Embryonic facial prominence (tissue), 1 donor: ENCODE results near the gene RBM14.
A peak's percentile ranks its signal among the peaks of the same experiment; 100 is the strongest.
"Not testable (repeated sequence)": the region's sequence is repeated elsewhere in the genome, so short reads cannot be mapped to it uniquely, and the experiment has no call there.

Source experiments
- DNase-seq: peaks from one replicate; pipeline ENCODE4 v3.0.0-alpha.2; 2016; ENCODE audit errors: extremely low spot score

RBM14 gene

GRCh38 chr11:66637557-66638176, 21.2 kb downstream of the RBM14 start:
- DNase-seq: no peak

GRCh38 chr11:66638177-66639065, 22.0 kb downstream of the RBM14 start, which contains the start of gene RBM4:
RBM4 (plus strand) TSS chr11:66638703; CDS start chr11:66639712, 1,009 bp downstream.
- peak; percentile 100 for DNase-seq

DNA sequence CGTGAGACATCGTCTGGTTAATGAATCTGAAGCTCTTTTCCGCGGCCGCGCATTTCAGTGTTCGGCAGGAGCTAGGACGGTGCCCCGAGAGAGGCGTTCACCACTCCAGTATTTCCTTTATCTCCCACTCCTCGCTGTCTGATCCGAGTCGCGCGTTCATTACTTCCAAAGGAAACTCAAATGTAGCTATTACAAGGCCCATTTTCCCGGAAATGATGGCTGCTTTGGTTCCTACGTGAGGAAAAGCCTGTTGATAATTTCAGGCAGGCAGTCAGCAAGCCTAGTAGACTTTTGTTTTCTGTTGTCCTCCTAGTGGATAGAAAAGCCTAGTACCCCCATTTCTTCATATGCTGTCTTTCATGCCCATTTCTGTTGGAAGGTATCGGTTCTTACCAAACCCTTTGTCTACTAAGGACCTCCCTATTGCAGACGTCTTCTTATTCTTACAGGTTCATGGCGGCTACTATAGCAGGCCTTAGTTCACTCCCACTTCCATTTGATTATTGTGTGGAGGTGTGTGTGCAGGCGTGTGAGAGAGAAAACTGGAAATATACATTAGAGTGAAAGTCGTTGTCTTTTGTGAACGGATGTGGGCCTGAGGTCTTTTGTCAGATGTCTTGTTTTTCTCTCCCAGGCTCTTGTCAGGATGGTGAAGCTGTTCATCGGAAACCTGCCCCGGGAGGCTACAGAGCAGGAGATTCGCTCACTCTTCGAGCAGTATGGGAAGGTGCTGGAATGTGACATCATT, 22.8 kb downstream of the RBM14 start:
- peak; percentile 7 for DNase-seq

DNA sequence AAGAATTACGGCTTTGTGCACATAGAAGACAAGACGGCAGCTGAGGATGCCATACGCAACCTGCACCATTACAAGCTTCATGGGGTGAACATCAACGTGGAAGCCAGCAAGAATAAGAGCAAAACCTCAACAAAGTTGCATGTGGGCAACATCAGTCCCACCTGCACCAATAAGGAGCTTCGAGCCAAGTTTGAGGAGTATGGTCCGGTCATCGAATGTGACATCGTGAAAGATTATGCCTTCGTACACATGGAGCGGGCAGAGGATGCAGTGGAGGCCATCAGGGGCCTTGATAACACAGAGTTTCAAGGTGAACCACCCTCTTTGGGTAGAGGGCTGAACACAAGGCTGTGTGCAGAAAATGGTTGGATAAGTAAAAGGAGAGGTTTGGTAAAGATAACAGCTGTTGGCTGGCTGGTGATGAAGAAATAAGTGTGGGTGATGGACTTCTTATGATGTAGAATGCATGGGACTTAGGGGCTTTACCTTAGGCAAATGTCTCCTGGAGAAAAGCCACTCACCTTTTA, 23.4 kb downstream of the RBM14 start:
- DNase-seq: not testable (repeated sequence)

GRCh38 chr11:66641834-66642233, 25.4 kb downstream of the RBM14 start:
- no peak for DNase-seq

GRCh38 chr11:66643745-66644437, 27.5 kb downstream of the RBM14 start:
- no peak for DNase-seq

DNA sequence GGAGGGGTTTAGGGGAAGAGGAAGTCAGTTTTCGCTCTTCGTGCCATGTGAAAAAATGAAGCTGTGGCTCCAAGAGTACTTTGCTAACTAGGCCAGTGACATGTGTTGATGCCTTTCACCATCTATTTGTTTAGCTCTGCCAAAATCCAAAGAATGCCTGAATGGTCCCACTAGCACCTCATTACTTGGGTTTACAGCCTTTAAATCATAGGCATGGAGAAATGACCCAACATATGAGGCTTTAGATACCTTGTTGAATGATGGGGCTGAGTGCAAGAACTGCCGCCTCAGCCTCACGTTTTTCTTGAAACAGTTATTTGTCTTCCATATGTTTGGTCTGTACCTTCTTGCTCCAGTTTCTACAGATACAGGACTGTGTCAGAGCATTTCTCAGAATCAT, 30.4 kb downstream of the RBM14 start:
- no peak for DNase-seq

GRCh38 chr11:66649903-66650302, 33.5 kb downstream of the RBM14 start:
- DNase-seq: no peak

DNA sequence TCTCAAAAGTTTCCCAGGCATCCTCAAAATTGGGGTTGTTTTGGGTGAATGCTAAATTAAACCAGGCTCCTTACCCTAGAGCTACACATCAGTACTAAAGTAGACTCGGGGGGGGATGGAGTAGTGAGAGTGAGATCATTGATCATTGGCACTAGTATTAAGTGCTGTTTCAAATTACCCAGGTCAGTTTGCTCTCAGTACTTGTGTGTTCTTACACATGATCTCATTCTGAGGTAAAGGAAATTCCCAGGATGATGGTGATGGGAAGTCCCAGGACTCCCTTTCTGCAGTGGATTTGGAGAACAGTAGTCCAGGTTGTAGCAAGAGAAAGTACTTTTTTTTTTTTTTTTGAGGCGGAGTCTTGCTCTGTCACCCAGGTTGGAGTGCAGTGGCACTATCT, 34.6 kb downstream of the RBM14 start:
- no peak for DNase-seq

DNA sequence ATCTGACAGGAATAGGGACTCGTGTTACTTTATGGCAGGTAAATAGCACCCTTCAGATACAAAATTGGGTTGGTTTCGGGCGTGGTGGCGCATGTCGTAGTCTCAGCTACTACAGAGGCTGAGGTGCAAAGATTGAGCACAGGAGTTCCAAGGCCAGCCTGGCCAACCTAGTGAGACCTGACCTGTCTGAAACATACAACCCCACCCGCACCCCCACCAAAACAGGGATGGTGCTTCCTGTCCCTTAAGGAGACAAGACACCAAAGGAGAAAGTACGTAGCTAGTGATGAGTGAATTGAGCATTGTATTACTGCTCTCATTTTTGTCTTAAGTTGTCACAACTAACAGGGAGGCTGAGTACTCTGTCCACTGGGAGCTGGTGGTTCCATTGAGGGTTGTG, 36.2 kb downstream of the RBM14 start:
- DNase-seq: no peak

DNA sequence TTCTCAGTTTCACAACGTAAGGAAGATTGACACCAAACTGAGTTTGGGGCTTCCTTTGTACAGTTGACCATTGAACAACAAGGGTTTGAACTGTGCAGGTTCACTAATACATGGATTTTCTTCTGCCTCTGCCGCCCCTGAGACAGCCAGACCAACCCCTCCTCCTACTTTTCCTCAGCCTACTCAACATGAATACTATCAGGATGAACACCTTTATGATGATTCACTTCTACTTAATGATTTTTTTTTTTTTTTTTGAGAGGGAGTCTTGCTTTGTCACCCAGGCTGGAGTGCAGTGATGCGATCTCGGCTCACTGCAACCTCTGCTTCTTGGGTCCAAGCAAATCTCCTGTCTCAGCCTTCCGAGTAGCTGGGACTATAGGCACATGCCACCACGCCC, 36.7 kb downstream of the RBM14 start:
- no peak for DNase-seq

DNA sequence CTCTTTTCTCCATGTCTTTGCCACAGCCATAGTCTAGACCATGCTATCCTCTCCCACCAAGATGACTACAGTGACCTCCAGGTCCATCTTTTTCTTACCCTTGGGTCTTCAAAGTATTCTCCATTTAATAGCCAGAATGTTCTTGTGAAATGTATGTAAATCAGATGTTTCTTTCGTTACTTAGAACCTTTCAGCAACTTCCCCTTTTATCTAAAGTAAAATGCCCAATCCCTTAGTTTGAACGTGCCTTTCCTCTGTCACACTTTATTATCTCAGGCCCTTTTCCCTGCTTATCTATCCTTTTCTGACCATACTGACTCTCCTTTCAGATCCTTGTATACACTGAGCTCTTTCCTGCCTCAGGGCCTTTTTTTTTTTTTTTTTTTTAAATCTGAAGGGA, 43.3 kb downstream of the RBM14 start:
- no peak for DNase-seq

DNA sequence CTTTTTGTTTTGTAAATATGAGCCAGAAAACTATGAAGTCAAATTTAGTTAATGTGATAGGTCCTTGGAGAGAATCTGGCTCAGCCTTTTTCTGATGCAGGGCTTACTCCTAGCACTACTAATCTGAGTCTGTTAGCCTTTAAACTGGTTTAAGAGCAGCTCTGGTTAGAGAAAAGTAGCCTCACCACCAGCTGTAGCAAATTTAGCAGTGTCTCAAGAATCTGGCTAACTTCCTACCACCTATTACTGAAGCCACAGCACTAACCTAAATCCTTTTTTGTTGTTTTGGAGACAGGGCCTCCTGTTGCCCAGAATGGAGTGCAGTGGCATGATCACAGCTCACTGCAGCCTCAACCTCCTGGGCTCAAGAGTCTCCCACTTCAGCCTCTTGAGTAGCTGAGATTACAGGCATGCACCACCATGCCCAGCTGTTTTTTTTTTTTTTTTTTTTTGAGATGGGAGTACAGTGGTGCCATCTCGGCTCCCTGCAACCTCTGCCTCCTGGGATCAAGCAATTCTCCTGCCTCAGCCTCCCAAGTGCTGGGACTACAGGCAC, 47.4 kb downstream of the RBM14 start:
- DNase-seq: no peak

- DNase-seq: no peak
These were observed 48.9 kb downstream of the RBM14 start for GRCh38 chr11:66665369-66665768.

DNA sequence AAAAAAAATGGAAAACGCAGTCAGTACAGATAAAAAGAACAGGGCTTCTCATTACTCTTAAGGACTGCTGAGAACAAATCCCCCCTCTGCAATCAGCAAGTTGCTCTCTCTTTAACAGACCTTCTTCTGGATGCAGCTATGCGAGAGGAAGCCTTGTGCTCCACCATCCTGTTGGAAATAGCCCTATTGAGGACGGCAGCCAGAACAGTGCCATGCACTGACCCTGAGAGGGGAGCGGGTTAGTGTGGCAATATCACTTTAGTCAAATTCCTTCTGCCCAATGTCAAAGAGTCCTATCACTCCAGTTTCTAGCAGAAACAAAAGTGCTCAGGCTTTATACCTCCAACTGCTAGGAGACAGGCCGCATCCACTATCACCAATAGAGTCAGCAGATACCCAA, 54.4 kb downstream of the RBM14 start:
- no peak for DNase-seq

GRCh38 chr11:66674964-66675602, 58.7 kb downstream of the RBM14 start:
- DNase-seq: no peak

DNA sequence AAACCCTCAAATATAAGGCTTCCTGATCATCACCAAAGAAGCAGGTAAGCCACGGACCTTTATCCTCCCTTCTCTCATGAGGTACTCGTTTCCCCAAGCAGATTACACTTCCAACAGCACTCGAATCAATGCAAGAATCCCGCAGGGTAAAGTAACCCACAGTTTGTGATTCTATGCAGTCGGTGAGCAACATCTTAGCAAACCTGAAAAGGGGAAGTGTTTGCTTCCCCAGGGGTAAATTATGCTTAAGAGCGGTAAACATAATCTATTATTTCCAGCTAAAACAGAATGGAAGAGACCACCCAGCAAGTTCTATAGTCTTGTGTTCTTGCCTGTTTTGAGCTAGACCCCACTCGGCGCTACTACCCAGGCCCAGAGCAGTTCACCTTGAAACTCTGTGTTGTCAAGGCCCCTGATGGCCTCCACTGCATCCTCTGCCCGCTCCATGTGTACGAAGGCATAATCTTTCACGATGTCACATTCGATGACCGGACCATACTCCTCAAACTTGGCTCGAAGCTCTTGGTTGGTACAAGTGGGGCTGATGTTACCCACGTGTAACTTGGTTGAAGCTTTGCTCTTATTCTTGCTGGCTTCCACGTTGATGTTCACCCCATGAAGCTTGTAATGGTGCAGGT, 60.0 kb downstream of the RBM14 start:
- DNase-seq: no peak
